HEK293T (cell line): ENCODE measurements around the gene FAM131C.

Source experiments
- CTBP1 ChIP-seq: fragments of 450-650 bp; IDR thresholded peaks from 2 replicates; pipeline ENCODE4 v1.6.1; 2016; ENCODE audit warnings: borderline replicate concordance
- ELF4 ChIP-seq: fragments of 450-650 bp; IDR thresholded peaks from 2 replicates; pipeline ENCODE4 v1.6.1; 2017; ENCODE audit warnings: antibody characterized with exemption
- FOXK2 ChIP-seq: fragments of 450-650 bp; IDR thresholded peaks from 2 replicates; pipeline ENCODE4 v1.6.1; 2016; ENCODE audit warnings: mild to moderate bottlenecking
- FOXM1 ChIP-seq: fragments of 450-650 bp; IDR thresholded peaks from 2 replicates; pipeline ENCODE4 v1.6.1; 2017; ENCODE audit warnings: mild to moderate bottlenecking, borderline replicate concordance
- SP1 ChIP-seq: fragments of 450-650 bp; IDR thresholded peaks from 2 replicates; pipeline ENCODE4 v1.6.1; 2017

DNA sequence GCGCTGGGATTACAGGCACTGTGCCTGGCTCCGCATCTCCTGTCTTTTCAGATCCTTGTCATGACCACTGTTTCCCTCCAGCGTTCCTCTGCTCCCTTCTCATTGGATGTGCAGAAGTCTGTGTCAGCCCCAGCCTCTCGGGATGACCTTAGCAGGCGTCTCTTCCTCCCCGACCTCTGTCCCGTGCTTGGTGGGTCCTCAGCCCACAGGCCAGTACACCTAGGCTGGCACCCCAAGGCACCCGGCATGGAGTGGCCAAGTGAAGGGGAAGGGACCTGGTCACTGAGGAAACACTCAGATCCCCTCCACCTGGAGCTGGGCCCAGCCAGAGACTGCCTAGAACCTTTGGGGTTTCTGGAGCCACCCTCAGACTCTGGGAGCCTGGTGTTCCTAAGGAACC, 32.3 kb downstream of the FAM131C start:
- TF ChIP-seq CTBP1: no peak
- no peak for TF ChIP-seq SP1
- no peak for TF ChIP-seq FOXM1
- TF ChIP-seq ELF4: no peak
- TF ChIP-seq FOXK2: no peak
